Body of pancreas (tissue), 4 donors: ENCODE results near the gene TXNL1.

Experiments
- CTCF ChIP-seq, 7 experiments: fragments of 450-650 bp in 4 of 7; fragments of 200-600 bp in 3 of 7; sonication (generic) in 3 of 7; IDR thresholded peaks; one replicate each; pipeline ENCODE4 v1.5.1; 2016 to 2019; ENCODE audit warnings: antibody characterized with exemption in 7 of 7
- POLR2A ChIP-seq, 3 donors: fragments of 450-650 bp; IDR thresholded peaks; one replicate each; pipeline ENCODE4 v1.6.1; 2016; ENCODE audit warnings: antibody characterized with exemption in 3 of 3, mild to moderate bottlenecking in 2 of 3

- TF ChIP-seq POLR2A (IDR thresholded peaks at IDR 0.05) (no peak), CTCF (IDR thresholded peaks at IDR 0.05) (no peak)
Observed at GRCh38 chr18:56662502-56662901, 24.1 kb upstream of the TXNL1 start.
